HCT116 (cell line): ENCODE measurements around the gene CYP4F3. TPM values are rescaled to one million over a fixed set of nuclear protein-coding genes. Genes with fewer than 3 reads are reported as not detected.

Experiments
- ATAC-seq: fragments of 200-7000 bp; cut with Tn5 transposase; 2 replicates; pipeline ENCODE4 v1.9.1; 2020; ENCODE audit warnings: mild to moderate bottlenecking, moderate library complexity
- BruUV-seq: library from RNA; stranded (reverse); fragments of 400-500 nt; replicated peaks from 2 replicates; lab custom pipeline; 2021; lab: Mats Ljungman, UMichigan
- CTCF ChIA-PET: fragments of 300-600 bp; sonication (Branson Sonifier 250); formaldehyde crosslinking; loops from one replicate; lab custom pipeline; 2021; ENCODE audit warnings: antibody characterized with exemption; lab: Charles Lee
- POLR2A ChIA-PET: fragments of 300-600, 350-600 bp; sonication (Branson Sonifier 250); formaldehyde crosslinking; loops from one replicate; lab custom pipeline; 2021; ENCODE audit warnings: antibody characterized with exemption; lab: Charles Lee
- RAD21 ChIA-PET, 2 experiments: fragments of 300-600 bp; sonication (Branson Sonifier 250); formaldehyde crosslinking; loops; one replicate each; lab custom pipeline; 2023; ENCODE audit warnings: low total read pairs in 2 of 2; ENCODE audit not compliant: uncharacterized antibody in 2 of 2, unreplicated experiment in 2 of 2, low non-redundant PET in 1 of 2; lab: Charles Lee
- DNase-seq: peaks from one replicate; pipeline ENCODE4 v3.0.0-alpha.2; 2010; ENCODE audit warnings: low read depth, low spot score
- H2AFZ ChIP-seq: fragments of 200-600 bp; shearing (Covaris generic), sonication (generic); 2 replicates; pipeline ENCODE4 v1.6.1; 2017; ENCODE audit warnings: low read depth, mixed run types, mixed read lengths, antibody characterized with exemption, low read length; ENCODE audit not compliant: poor library complexity, severe bottlenecking
- H3K27ac ChIP-seq: 2 replicates; pipeline ENCODE4 v1.5.1; 2012; ENCODE audit warnings: low read depth, low read length
- H3K27me3 ChIP-seq: fragments of 200-600 bp; sonication (generic); 2 replicates; pipeline ENCODE4 v1.6.1; 2016; ENCODE audit warnings: mixed run types, low read length, mixed read lengths; ENCODE audit not compliant: insufficient read depth
- H3K36me3 ChIP-seq, 2 experiments: fragments of 200-500 bp in 1 of 2; fragments of 200-600 bp in 1 of 2; sonication (Bioruptor generic) in 1 of 2; sonication (generic) in 1 of 2; 2 replicates each; pipeline versions ENCODE4 v1.5.1 to v1.6.1; 2014 to 2016; ENCODE audit warnings: low read length in 2 of 2, inconsistent platforms in 1 of 2, mixed read lengths in 1 of 2, mixed run types in 1 of 2; ENCODE audit not compliant: insufficient read depth in 2 of 2, control insufficient read depth in 1 of 2
- H3K4me1 ChIP-seq, 2 experiments: fragments of 200-600 bp in 1 of 2; sonication (generic) in 1 of 2; 2 replicates each; pipeline versions ENCODE4 v1.5.1 to v1.6.1; 2012 to 2017; ENCODE audit warnings: low read length in 2 of 2, inconsistent platforms in 1 of 2, mild to moderate bottlenecking in 1 of 2, mixed read lengths in 1 of 2, mixed run types in 1 of 2, moderate library complexity in 1 of 2; ENCODE audit not compliant: insufficient read depth in 2 of 2, control insufficient read depth in 1 of 2
- H3K4me2 ChIP-seq: fragments of 200-600 bp; sonication (generic); 2 replicates; pipeline ENCODE4 v1.6.1; 2017; ENCODE audit warnings: mixed run types, low read length, mixed read lengths
- H3K4me3 ChIP-seq, 2 experiments: fragments of 200-600 bp in 1 of 2; sonication (generic) in 1 of 2; replicated peaks in 1 of 2; 2 replicates each; pipeline ENCODE4 v1.5.1; 2011 to 2016; ENCODE audit warnings: low read length in 2 of 2, control low read depth in 1 of 2, low read depth in 1 of 2, mild to moderate bottlenecking in 1 of 2, mixed read lengths in 1 of 2, mixed run types in 1 of 2
- H3K79me2 ChIP-seq: fragments of 200-600 bp; sonication (generic); 2 replicates; pipeline ENCODE4 v1.6.1; 2017; ENCODE audit warnings: mild to moderate bottlenecking, mixed run types, low read length, moderate library complexity, mixed read lengths; ENCODE audit not compliant: insufficient read depth
- H3K9ac ChIP-seq: fragments of 200-600 bp; sonication (generic); 2 replicates; pipeline ENCODE4 v1.6.1; 2016; ENCODE audit warnings: low read length, mixed read lengths
- H3K9me2 ChIP-seq: fragments of 200-600 bp; sonication (generic), shearing (Covaris generic); 2 replicates; pipeline ENCODE4 v1.6.1; 2017; ENCODE audit warnings: mixed run types, mild to moderate bottlenecking, moderate library complexity; ENCODE audit not compliant: insufficient read depth
- H3K9me3 ChIP-seq, 2 experiments: fragments of 200-500 bp in 1 of 2; fragments of 200-600 bp in 1 of 2; sonication (Bioruptor generic) in 1 of 2; sonication (generic) in 1 of 2; 2 replicates each; pipeline ENCODE4 v1.6.1; 2014 to 2017; ENCODE audit warnings: low read length in 2 of 2, mixed read lengths in 2 of 2, inconsistent platforms in 1 of 2, low read depth in 1 of 2, mild to moderate bottlenecking in 1 of 2, mixed run types in 1 of 2, moderate library complexity in 1 of 2; ENCODE audit not compliant: control insufficient read depth in 1 of 2, insufficient read depth in 1 of 2
- H4K20me1 ChIP-seq: fragments of 200-600 bp; sonication (generic), shearing (Covaris generic); 2 replicates; pipeline ENCODE4 v1.6.1; 2017; ENCODE audit warnings: mixed run types, mild to moderate bottlenecking, moderate library complexity; ENCODE audit not compliant: insufficient read depth
- ATF3 ChIP-seq: IDR thresholded peaks from 2 replicates; pipeline ENCODE4 v1.6.1; 2012
- CBX3 ChIP-seq: IDR thresholded peaks from 2 replicates; pipeline ENCODE4 v1.6.1; 2012; ENCODE audit warnings: low read depth
- CEBPB ChIP-seq: IDR thresholded peaks from 2 replicates; pipeline ENCODE4 v1.6.1; 2012; ENCODE audit warnings: low read depth
- CTCF ChIP-seq, 3 experiments: fragments of 200-600 bp in 1 of 3; sonication (generic) in 1 of 3; IDR thresholded peaks in 2 of 3; conservative IDR thresholded peaks in 1 of 3; 2 replicates each; pipeline ENCODE4 v1.5.1; 2012 to 2017; ENCODE audit warnings: low read depth in 2 of 3, low read length in 2 of 3, antibody characterized with exemption in 1 of 3, borderline replicate concordance in 1 of 3, control low read depth in 1 of 3, mild to moderate bottlenecking in 1 of 3, mixed read lengths in 1 of 3, mixed run types in 1 of 3, moderate library complexity in 1 of 3; ENCODE audit not compliant: insufficient read depth in 1 of 3
- EZH2 ChIP-seq: fragments of 200-600 bp; sonication (generic); IDR thresholded peaks from 2 replicates; pipeline ENCODE4 v1.6.1; 2017; ENCODE audit warnings: antibody characterized with exemption, mixed run types
- EZH2phosphoT487 ChIP-seq: fragments of 200-600 bp; IDR thresholded peaks from 2 replicates; pipeline ENCODE4 v1.6.1; 2018; ENCODE audit warnings: antibody characterized with exemption, borderline replicate concordance
- FOSL1 ChIP-seq: IDR thresholded peaks from 2 replicates; pipeline ENCODE4 v1.6.1; 2012; ENCODE audit warnings: low read depth
- JUND ChIP-seq: IDR thresholded peaks from 2 replicates; pipeline ENCODE4 v1.6.1; 2012
- MAX ChIP-seq: IDR thresholded peaks from 2 replicates; pipeline ENCODE4 v1.6.1; 2012
- POLR2A ChIP-seq: IDR thresholded peaks from 2 replicates; pipeline ENCODE4 v1.7.0; 2011; ENCODE audit warnings: borderline replicate concordance; ENCODE audit not compliant: insufficient read depth, insufficient read length; ENCODE audit errors: extremely low read depth
- POLR2AphosphoS5 ChIP-seq: IDR thresholded peaks from 2 replicates; pipeline ENCODE4 v1.6.1; 2011; ENCODE audit warnings: mild to moderate bottlenecking, low read depth, low read length, moderate library complexity
- RAD21 ChIP-seq: IDR thresholded peaks from 2 replicates; pipeline ENCODE4 v1.6.1; 2012; ENCODE audit warnings: low read depth, mild to moderate bottlenecking
- REST ChIP-seq: IDR thresholded peaks from 2 replicates; pipeline ENCODE4 v1.6.1; 2012; ENCODE audit warnings: low read depth
- SIN3A ChIP-seq: IDR thresholded peaks from 2 replicates; pipeline ENCODE4 v1.6.1; 2012; ENCODE audit warnings: low read depth
- TCF7L2 ChIP-seq: IDR thresholded peaks from 2 replicates; pipeline ENCODE4 v1.7.0; 2011; ENCODE audit warnings: borderline replicate concordance, inconsistent platforms; ENCODE audit not compliant: insufficient read depth, insufficient read length; ENCODE audit errors: extremely low read depth
- YY1 ChIP-seq: IDR thresholded peaks from 2 replicates; pipeline ENCODE4 v1.6.1; 2011; ENCODE audit warnings: low read length, low read depth, moderate library complexity, mild to moderate bottlenecking; ENCODE audit not compliant: insufficient replicate concordance; ENCODE audit errors: extremely low read depth
- ZBTB33 ChIP-seq: IDR thresholded peaks from 2 replicates; pipeline ENCODE4 v1.6.1; 2011; ENCODE audit warnings: mild to moderate bottlenecking, low read length, moderate library complexity; ENCODE audit not compliant: insufficient replicate concordance; ENCODE audit errors: extremely low read depth
- ZFX ChIP-seq: fragments of 450-650 bp; IDR thresholded peaks from 2 replicates; pipeline ENCODE4 v1.6.1; 2017
- ZNF274 ChIP-seq: fragments of 200-500 bp; sonication (Bioruptor generic); IDR thresholded peaks from 2 replicates; pipeline ENCODE4 v1.6.1; 2014; ENCODE audit warnings: mild to moderate bottlenecking, low read depth, low read length, inconsistent platforms
- intact Hi-C: fragments of 100-400 bp; cut with micrococcal nuclease; formaldehyde crosslinking; loops from 2 replicates; pipeline ENCODE4 v1.10.0; 2022
- total RNA-seq: library from RNA; stranded (reverse); gene quantifications from one replicate; pipeline ENCODE4 v1.2.1, GENCODE V29; 2021; ENCODE audit not compliant: unreplicated experiment

Gene CYP4F3
- total RNA-seq, 1 experiment from 2014 or later = 3.6 TPM

- POLR2A ChIA-PET = no interaction called here
- H3K9ac ChIP-seq = no peak overlapping the region
Observed at GRCh38 chr19:15628236-15629002, 12.3 kb upstream of the CYP4F3 start.

More at GRCh38 chr19:15628236-15629002, 12.3 kb upstream of the CYP4F3 start:
- DNase-seq (no peak), ATAC-seq (no peak)
- intact Hi-C loops = loop anchor here (1.0 to 2.0 kb wide), 4 partner anchors 132 to 554 kb away; no protein-coding TSS in a partner anchor
- BruUV-seq = no TSS peak
- Histone ChIP-seq H3K36me3 (no peaks in the 10 kb centered on the region), H3K4me2 (no peak overlapping the region), H3K9me2 (no peaks in the 10 kb centered on the region), H3K79me2 (no peaks in the 10 kb centered on the region), H3K9me3 (no peaks in the 10 kb centered on the region), H3K27me3 (0 out of 2 replicates have a peak, but pooled peaks cover 6% of the 10 kb centered on the region), H2AFZ (no peak overlapping the region), H3K27ac (no peak overlapping the region)
- ChIA-PET RAD21 (no interaction called here), CTCF (no interaction called here)
- TF ChIP-seq MAX = no peak
- no peak for TF ChIP-seq ATF3
- no peak for TF ChIP-seq YY1
- no peak for TF ChIP-seq CBX3
- TF ChIP-seq TCF7L2 = no peak
- no peak for TF ChIP-seq RAD21
- TF ChIP-seq SIN3A = no peak
- no peak for TF ChIP-seq POLR2AphosphoS5
- no peak for TF ChIP-seq CTCF (IDR thresholded peaks at IDR 0.05 in 2 of 3, conservative IDR thresholded peaks at IDR 0.05 in 1 of 3; ENCODE audit: borderline replicate concordance in 1 of 3, insufficient read depth in 1 of 3, low read depth in 2 of 3, low read length in 2 of 3)
- TF ChIP-seq ZBTB33 = no peak
- TF ChIP-seq POLR2A = no peak
- no peak for TF ChIP-seq EZH2
- no peak for TF ChIP-seq JUND
- no peak for TF ChIP-seq FOSL1
- TF ChIP-seq REST = no peak
- TF ChIP-seq EZH2phosphoT487 = no peak
- TF ChIP-seq ZNF274 = no peak
- no peak for TF ChIP-seq CEBPB
- no peak for TF ChIP-seq ZFX
- TF ChIP-seq, all 23 proteins: peak for 0
- Histone ChIP-seq H4K20me1 (no peaks in the 10 kb centered on the region), H3K4me1 (peaks cover 0 to 6% of the 10 kb centered on the region in 2 experiments; a peak in 2 of 4 replicates), H3K4me3 (no peak overlapping the region)
